Tibial artery (tissue), 4 donors: ENCODE results near the gene LVRN.

Source experiments
- DNase-seq, 2 donors: peaks; one replicate each; pipeline ENCODE4 v3.0.0-alpha.2; 2019
- H3K27ac ChIP-seq, 2 donors: fragments of 200-600 bp; sonication (generic) in 1 of 2; 1 replicate in 1 of 2; 2 replicates in 1 of 2; pipeline ENCODE4 v1.5.1; 2018 to 2019; ENCODE audit warnings: mild to moderate bottlenecking in 1 of 2
- H3K27me3 ChIP-seq, 2 donors: fragments of 200-600 bp; sonication (generic) in 1 of 2; one replicate each; pipeline versions ENCODE4 v1.5.1 to v1.6.0; 2016 to 2019
- H3K36me3 ChIP-seq, 3 donors: fragments of 200-600 bp; sonication (generic) in 2 of 3; one replicate each; pipeline ENCODE4 v1.5.1; 2016 to 2019; ENCODE audit warnings: mild to moderate bottlenecking in 2 of 3
- H3K4me1 ChIP-seq, 4 donors: fragments of 200-600 bp; sonication (generic) in 2 of 4; 1 replicate in 3 of 4; 2 replicates in 1 of 4; pipeline ENCODE4 v1.5.1; 2016 to 2019
- H3K4me3 ChIP-seq, 2 donors: fragments of 200-600 bp; sonication (generic) in 1 of 2; 1 replicate in 1 of 2; 2 replicates in 1 of 2; pipeline ENCODE4 v1.5.1; 2018 to 2019; ENCODE audit warnings: mild to moderate bottlenecking in 2 of 2
- H3K9me3 ChIP-seq, 3 donors: fragments of 200-600 bp; sonication (generic) in 1 of 3; one replicate each; pipeline ENCODE4 v1.5.1; 2016 to 2019
- intact Hi-C: fragments of 100-400 bp; cut with DNase I; formaldehyde crosslinking; loops from one replicate; pipeline ENCODE4 v1.15.0; 2023; ENCODE audit warnings: low total_unique reads
- TF ChIP-seq, protein P1 (sequence below), 2 experiments: fragments of 200-600 bp in 1 of 2; fragments of 450-650 bp in 1 of 2; IDR thresholded peaks; one replicate each; pipeline ENCODE4 v1.5.1; 2017 to 2019; ENCODE audit warnings: antibody characterized with exemption in 2 of 2, mild to moderate bottlenecking in 1 of 2, moderate library complexity in 1 of 2

The LVRN gene

DNA sequence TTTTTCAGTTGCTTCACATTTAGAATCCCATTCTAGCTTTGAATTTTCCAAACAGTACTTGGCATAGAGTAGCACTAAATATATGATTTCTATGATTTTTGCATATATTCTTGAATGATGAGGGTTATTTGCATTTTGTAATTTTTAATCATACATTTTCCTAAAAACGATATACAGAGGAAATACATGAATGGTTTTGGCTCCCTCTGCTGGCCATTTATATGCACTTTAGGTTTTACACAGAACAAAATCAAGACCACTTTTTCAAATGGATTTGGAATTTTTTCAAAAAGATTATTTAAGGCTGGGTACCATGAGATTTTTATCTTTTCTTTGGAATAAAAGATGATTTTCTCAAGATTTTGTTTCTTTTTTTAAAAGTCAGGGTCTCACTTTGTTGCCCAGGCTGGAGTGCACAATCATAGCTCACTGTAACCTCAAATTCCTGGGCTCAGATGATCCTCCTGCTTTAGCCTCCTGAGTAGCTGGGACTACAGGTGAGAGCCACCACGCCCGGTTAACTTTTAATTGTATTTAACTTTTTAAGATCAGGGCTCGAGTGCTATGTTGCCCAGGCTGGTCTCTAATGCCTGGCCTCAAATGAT, 105.9 kb downstream of the LVRN start:
- no peaks in the 10 kb centered on the region for H3K9me3 ChIP-seq
- H3K36me3 ChIP-seq, result no peaks in the 10 kb centered on the region
- no peak overlapping the region for H3K27ac ChIP-seq
- DNase-seq, result no peak
- no peaks in the 10 kb centered on the region for H3K4me1 ChIP-seq
- H3K27me3 ChIP-seq, result peaks cover 0 to 11% of the 10 kb centered on the region in 2 donors
- intact Hi-C loops, result no loop called here
- TF ChIP-seq, protein P1, sequence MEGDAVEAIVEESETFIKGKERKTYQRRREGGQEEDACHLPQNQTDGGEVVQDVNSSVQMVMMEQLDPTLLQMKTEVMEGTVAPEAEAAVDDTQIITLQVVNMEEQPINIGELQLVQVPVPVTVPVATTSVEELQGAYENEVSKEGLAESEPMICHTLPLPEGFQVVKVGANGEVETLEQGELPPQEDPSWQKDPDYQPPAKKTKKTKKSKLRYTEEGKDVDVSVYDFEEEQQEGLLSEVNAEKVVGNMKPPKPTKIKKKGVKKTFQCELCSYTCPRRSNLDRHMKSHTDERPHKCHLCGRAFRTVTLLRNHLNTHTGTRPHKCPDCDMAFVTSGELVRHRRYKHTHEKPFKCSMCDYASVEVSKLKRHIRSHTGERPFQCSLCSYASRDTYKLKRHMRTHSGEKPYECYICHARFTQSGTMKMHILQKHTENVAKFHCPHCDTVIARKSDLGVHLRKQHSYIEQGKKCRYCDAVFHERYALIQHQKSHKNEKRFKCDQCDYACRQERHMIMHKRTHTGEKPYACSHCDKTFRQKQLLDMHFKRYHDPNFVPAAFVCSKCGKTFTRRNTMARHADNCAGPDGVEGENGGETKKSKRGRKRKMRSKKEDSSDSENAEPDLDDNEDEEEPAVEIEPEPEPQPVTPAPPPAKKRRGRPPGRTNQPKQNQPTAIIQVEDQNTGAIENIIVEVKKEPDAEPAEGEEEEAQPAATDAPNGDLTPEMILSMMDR (IDR thresholded peaks at IDR 0.05), result peak; percentile 77 to 81
- no peak overlapping the region for H3K4me3 ChIP-seq

DNA sequence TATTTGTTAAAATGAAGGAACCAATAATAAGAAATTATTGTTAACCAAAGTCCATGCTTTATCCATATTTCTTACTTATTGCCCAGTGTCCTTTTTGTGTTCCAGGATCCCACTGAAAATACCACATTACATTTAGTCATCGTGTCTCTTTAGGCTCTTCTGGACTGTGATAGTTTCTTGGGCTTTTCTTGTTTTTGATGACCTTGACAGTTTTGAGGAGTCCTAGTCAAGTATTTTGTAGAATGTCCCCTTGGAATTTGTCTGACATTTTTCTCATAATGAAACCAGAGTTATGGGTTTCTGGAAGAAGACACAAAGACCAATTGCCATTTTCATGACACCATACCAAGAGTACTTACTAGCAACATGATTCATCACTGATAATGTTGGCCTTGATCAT, 108.9 kb downstream of the LVRN start:
- Histone ChIP-seq H3K36me3 (no peaks in the 10 kb centered on the region), H3K4me1 (no peaks in the 10 kb centered on the region), H3K4me3 (no peak overlapping the region), H3K27me3 (peaks cover 0 to 9% of the 10 kb centered on the region in 2 donors), H3K27ac (no peak overlapping the region), H3K9me3 (no peaks in the 10 kb centered on the region)
- no peak for DNase-seq
- TF ChIP-seq, protein P1 (IDR thresholded peaks at IDR 0.05), result no peak
- intact Hi-C loops, result no loop called here

DNA sequence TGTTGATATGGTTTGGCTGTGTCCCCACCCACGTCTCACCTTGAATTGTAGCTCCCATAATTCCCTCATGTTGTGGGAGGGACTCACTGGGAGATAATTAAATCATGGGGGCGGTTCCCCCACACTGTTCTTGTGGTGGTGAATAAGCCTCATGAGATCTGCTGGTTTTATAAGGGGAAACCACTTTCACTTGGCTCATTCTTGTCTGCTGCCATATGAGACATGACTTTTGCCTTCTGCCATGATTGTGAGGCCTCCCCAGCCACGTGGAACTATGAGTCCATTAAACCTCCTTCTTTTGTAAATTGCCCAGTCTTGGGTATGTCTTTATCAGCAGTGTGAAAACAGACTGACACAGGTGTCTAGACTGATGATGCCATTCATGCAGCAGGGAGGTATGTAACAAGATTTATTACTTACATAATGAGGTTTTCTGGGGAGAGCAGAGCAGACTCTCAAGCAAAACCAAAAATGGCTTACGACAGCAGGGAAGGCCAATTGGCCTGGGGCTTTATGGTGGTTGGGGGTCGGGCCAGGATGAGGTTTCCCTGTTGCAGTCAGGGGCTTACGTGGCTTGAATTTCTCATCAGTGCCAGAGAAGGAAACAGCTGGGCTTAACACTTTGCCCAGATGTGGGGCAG, 113.0 kb downstream of the LVRN start:
- Histone ChIP-seq H3K4me3 (no peak overlapping the region), H3K36me3 (no peaks in the 10 kb centered on the region), H3K9me3 (no peaks in the 10 kb centered on the region), H3K27me3 (no peaks in the 10 kb centered on the region), H3K27ac (no peak overlapping the region), H3K4me1 (no peaks in the 10 kb centered on the region)
- DNase-seq, result no peak
- TF ChIP-seq, protein P1 (IDR thresholded peaks at IDR 0.05), result no peak
- intact Hi-C loops, result no loop called here

DNA sequence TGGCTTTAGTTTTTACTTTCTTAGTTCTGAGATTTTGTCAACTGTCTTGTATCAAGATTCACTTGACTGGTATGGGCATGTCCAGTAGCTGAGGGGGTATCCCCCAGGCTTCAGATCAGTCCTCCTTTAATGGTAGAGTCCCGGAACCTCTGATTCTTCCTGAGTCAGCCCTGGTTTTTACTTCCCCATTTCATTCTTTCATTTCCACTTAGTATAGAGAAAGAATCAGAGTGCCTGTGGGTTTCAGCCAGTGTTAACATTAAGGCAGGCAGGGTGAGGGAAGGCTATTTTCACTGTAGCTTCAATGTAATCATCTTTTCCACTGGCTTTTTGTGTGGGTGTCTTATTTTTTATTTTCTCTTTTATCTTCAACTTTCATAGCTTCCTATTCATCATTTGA, 114.2 kb downstream of the LVRN start:
- Histone ChIP-seq H3K4me1 (no peaks in the 10 kb centered on the region), H3K36me3 (no peaks in the 10 kb centered on the region), H3K4me3 (no peak overlapping the region), H3K9me3 (no peaks in the 10 kb centered on the region), H3K27ac (no peak overlapping the region), H3K27me3 (no peaks in the 10 kb centered on the region)
- TF ChIP-seq, protein P1 (IDR thresholded peaks at IDR 0.05), result no peak
- no peak for DNase-seq
- intact Hi-C loops, result no loop called here
